ENCODE results near the gene ILRUN.
"Not testable (repeated sequence)": the region's sequence is repeated elsewhere in the genome, so short reads cannot be mapped to it uniquely, and the experiment has no call there.

ILRUN gene

DNA sequence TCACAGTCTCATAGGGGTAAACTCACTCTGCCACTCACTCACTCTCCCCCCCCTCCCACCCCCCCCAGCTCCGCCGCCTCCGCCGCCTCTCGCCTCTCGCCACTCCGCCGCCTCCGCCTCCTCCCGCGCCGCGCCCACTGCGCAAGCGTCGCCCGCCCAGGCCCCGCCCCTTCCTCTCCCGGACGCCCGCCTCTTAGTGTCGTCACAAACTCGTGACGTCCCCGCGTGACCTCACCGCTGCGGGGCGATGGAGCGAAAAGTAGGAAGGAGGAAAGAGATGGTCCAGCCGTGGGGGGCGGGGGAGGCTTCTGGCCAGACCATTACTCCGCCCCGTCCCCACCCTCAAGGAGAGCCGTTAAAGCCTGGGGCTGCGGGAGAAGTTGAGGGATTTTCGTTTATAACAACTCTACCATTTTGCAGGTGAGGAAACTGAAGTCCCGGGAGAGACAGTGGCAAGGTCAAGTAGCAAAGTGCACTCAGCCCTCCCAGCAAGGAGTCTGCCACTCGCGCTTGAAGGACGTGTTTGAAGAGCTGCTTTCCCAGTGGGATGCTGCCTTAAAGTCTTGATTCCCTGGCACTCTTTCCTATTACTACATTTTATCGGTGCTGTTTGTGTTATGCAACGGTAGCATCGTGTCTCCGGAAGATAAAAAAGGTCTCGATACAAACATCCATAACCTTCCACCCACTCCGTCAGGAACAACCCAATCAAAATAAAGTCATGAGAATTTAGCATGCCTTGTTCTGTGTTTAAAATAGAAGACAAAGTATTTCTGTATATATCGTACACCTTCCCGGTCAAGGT, at the start of gene ILRUN:
Gene ILRUN, minus strand, starts transcription at position 29 of the 805 bp plus-strand sequence. CDS start 164 bp downstream, outside the sequence.
- DNase-seq: peak; percentile 70

DNA sequence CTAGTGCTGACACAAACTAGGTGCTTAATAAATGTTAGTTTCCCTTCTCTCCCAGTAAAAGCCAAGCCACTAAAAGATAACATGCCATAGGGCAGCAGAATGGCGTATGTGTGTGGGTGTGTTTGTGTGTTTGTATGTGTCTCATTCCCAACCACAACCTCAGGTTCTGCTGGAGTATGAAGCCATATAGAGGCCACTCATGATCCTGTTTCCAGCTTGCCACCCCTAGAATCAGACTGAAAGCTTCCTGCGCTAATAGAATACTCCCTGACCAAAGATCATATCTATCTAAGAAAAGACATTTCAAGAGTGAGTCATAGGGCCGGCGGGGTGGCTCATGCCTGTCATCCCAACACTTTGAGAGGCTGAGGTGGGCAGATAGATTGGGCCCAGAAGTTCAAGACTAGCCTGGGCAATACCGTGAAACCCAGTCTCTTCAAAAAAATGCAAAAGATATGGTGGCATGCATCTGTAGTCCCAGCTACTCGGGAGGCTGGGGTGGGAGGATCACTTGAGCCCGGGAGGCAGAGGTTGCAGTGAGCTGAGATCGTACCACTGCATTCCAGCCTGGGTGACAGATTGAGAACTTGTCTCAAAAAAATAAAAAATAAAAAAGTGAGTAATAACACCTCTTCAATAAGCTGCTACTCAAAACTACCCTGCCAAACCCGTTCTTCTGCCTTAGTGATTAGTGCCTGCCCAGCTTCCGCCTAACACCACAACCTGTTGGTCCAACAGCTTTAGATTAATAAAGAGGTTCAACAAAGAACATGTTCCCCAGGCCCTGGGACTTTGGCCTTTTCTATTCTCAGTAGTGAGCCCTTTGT, 48.9 kb upstream of the ILRUN start:
- DNase-seq: peak; percentile 2

DNA sequence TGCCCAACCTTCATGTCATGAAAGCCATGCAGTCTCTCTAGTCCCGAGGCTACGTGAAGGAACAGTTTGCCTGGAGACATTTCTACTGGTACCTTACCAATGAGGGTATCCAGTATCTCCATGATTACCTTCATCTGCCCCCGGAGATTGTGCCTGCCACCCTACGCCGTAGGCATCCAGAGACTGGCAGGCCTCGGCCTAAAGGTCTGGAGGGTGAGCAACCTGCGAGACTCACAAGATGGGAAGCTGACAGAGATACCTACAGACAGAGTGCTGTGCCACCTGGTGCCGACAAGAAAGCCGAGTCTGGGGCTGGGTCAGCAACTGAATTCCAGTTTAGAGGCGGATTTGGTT, 47.7 kb upstream of the ILRUN start:
- DNase-seq: not testable (repeated sequence)

DNA sequence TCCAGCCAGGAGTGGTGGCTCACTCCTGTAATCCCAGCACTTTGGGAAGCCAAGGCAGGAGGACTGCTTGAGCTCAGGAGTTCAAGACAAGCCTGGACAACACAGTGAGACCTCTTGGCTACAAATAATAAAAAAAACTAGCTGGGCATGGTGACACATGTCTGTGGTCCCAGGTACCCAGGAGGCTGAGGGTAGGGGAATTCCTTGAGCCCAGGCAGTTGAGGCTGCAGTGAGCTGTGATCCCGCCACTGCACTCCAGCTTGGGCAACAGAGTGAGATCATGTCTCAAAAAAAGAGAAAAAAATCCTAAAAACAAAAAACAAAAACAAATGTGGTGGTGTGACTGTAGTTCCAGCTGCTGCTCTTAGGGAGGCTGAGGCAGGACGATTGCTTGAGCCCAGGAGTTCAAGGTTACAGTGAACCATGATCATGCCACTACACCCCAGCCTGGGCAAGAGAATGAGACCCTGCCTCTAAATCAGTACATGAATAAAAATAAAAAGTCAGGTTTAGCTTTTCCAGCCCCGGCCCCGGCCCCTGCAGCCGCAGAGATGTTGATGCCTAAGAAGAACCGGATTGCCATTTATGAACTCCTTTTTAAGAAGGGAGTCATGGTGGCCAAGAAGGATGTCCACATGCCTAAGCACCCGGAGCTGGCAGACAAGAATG, 47.2 kb upstream of the ILRUN start:
- no peak for DNase-seq

DNA sequence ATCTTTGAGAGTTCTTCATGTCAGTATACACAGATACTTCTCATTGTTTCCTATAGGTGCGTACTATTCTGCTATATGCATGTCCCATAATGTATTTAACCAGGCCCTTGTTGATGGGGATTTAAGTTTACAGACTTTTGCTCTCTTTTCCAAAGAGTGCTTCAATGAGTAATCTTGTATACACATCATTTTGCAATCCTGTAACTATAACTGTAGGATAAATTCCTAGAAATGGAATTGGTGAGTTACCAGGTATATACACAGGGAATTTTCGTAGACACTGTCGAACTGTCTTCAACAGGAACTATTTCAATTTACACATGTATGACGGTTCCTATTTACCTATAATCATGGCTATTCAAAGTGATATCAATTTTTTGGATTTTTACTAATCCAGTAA, 45.5 kb upstream of the ILRUN start:
- DNase-seq: no peak

DNA sequence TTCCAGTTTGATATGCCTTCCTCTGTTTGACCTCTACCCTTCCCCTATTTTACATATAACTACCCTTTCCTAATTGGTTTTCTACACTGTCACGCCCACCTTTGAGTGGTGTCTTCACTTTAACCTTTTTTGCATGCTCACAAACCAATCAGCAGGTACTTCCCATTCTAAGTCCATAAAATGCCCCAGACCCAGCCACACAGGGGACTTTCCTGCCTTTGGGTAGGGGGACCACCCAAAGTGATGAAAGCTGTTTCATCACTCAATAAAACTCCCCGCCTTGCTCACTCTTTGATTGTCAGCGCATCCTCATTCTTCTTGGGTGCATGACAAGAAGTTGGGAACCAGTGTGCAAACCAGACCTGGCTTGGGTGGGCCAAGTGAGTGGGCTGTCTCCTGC, 40.3 kb upstream of the ILRUN start:
- DNase-seq: no peak

DNA sequence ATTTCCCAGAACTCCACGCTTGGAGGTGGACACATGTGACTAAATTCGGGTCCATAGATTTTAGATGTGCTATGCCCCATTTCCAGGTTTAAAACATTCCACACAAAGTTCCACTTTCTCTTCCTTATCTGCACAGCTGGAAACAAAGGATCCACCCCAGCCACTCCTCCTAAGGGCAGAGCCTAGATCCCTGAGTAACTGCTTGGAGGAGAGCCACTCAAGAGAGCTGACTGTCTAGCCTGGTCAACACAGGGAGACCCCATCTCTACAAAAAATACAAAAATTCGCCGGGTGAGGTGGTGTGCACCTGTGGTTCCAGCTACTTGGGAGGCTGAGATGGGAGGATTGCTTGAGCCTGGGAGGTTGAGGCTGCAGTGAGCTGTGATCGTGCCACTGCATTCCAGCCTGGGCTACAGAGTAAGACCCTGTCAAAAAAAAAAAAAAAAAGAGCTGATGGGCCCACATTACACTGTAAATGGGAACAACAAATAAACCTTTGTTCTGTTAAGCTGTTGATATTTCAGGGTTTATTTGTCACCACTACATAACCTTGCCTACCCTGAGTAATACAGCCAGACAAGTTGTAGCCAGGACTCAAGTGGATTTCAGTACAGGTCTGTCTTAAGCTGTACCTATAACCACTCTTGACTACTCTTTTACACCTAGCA, 35.0 kb upstream of the ILRUN start:
- DNase-seq: no peak

DNA sequence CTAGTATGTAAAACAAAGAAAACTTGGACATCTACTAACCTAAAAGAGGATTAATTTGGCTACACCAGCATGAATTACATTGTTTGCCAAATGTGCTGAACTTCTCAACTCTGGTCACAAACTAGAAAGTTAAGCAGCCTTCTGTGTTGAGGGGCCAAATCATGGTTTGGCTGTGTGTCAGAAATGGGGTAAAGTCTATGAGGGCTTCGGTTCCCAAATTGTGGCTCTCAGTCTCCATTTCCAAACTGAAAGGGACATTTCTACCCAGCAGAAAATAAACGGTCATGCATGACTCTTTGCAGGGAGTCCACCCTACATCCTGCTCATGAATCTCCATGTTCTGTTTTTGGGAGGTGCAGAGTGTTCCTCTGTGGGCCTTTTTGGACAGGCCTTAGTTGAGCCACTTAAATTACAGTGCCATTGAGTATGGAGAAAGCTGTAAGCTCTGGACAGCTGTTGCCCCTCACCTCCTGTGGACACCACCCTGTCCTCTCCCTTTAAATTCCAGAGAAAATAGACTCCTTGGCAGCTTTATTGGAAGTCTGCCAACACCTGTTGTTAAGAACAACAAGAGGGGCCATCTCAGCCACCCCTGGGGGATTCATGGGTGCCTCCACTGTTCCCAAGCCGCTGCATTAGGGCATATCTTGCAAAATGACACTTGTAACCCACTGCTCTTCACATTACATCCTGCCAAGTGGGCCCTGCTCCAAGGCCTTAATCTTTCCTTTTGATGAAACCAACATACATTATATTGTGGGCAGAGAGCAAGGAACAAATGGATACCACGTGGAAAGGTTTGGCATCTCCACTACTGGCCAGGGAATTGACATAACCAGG, 33.3 kb upstream of the ILRUN start:
- peak; percentile 63 for DNase-seq

DNA sequence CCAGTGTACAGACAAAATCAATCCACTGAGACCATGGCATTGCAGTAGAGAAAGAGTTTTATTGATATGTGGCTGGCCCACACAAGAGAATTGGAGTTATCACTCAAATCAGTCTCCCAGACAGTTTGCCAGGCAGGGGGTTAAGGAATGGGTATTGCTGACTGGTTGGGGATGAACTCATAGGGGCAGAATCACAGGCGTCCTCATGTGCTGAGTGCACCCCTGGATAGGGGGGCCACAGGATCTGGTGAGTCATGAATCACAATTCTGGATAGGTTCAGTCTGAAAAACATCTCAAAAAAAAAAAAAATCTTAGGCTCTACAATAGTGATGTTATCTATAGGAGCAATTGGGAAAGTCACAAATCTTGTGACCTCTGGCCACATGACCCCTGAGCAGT, 29.5 kb upstream of the ILRUN start:
- DNase-seq: no peak

DNA sequence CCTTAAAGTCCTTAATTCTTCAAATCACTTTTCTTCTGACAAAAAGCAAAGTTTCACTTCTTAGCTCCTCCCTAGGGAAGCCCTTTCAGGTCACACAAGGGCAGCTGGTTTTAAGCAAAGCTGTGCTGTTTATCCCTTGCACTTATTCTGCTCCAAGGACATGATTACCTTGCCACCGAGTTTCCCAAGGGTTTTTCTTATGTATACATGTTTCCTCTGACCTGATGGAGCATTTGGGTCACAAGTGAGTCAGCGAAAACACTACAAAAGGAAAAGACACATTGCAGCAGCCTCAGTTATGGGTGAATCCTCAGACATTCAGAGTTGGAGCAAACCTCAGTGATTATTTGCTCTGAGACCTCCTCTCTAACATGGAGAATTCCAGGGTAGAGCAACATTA, 26.6 kb upstream of the ILRUN start:
- DNase-seq: no peak

DNA sequence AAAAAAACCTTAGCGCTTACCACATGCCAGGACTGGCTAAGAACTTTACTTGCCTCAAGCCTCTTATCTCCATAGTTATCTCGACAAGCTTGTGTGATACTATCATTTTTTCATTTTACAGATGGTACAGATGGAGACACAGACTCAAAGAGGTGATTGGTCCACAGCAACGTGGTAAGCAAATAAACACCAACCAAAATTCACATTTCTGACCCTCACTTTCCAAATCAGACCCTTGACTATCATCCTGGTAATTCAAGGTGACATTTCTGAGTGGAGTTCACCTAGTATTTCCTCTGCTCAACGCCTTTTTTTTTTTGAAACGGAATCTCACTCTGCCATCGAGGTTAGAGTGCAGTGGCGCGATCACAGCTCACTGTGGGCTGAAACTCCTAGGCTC, 25.9 kb upstream of the ILRUN start:
- no peak for DNase-seq

DNA sequence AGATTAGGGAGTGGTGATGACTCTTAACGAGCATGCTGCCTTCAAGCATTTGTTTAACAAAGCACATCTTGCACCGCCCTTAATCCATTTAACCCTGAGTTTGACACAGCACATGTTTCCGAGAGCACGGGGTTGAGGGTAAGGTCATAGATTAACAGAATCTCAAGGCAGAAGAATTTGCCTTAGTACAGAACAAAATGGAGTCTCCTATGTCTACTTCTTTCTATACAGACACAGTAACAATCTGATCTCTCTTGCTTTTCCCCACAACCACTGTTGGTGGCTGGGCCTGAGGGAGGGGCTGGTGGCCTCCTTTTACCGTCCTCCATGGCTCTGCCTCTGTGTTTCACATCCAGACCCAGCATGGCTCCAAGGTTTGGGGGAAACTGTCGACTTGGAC, 23.6 kb upstream of the ILRUN start:
- not testable (repeated sequence) for DNase-seq

DNA sequence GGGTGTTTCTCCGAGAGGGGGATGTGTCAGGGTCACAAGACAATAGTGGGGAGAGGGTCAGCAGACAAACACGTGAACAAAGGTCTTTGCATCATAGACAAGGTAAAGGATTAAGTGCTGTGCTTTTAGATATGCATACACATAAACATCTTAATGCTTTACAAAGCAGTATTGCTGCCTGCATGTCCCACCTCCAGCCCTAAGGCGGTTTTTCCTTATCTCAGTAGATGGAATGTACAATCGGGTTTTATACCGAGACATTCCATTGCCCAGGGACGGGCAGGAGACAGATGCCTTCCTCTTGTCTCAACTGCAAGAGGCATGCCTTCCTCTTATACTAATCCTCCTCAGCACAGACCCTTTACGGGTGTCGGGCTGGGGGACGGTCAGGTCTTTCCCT, 23.1 kb upstream of the ILRUN start:
- DNase-seq: not testable (repeated sequence)

DNA sequence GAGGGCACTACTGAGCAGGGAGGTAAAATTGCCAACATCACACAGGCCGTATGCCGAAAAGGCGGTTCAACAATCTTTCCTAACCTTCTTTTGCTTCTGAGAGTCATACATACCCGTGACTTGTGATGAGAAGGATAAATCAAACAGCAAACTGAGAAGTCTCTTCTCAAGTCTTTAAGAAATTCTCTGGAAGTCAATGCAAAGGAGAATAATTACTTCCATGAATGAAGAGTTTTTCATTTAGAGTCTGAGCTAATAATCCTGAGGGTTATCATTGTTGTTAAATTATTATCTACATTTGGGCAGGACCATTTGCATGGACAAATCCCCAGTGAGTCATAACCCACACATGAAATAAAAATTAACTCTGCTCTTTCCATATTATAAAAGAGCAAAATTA, 22.4 kb upstream of the ILRUN start:
- DNase-seq: no peak

DNA sequence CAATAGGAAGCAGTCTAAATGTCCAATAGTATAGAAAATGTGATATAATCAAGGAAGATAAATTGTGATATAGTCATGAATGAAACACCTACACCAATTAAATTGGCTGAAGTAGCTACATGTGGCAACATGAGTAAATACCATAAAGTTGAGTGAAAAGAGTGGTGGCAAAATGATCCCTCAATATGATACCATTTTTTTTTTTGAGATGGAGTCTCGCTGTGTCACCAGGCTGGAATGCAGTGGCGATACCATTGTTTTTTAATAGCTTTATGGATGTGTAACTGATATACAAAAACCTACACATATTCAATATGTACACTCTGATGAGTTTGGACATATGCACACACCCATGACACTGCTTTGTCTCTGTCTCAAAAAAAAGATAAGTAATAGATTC, 20.9 kb upstream of the ILRUN start:
- no peak for DNase-seq

DNA sequence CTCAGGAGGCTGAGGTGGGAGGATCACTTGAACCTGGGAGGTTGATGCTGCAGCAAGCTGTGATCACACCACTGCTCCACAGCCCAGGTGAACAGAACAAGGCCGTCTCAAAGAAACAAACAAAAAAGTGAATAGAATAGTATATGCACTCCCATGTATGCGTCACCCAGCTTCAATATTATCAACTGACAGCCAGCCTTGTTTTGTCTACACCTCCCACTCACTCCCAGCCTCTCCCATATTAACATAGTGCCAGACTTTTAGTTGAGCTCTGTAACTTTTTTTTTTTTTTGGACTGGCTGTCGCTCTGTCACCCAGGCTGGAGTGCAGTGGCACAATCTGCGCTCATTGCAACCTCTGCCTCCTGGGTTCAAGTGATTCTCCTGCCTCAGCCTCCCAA, 18.1 kb upstream of the ILRUN start:
- DNase-seq: no peak

DNA sequence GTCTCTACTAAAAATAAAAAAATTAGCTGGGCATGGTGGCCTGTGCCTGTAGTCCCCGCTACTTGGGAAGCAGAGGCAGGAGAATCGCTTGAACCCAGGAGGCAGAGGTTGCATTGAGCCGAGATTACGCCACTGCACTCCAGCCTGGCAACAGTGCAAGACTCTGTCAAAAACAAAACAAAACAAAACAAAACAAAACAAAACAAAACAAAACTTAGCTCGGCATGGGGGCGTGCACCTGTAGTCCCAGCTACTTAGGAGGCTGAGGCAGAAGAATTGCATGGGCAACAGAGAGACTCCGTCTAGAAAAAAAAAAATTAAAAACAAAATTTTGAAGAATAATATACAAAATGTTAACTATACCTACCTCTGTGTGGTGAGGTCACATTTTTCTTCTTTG, 16.3 kb upstream of the ILRUN start:
- not testable (repeated sequence) for DNase-seq

DNA sequence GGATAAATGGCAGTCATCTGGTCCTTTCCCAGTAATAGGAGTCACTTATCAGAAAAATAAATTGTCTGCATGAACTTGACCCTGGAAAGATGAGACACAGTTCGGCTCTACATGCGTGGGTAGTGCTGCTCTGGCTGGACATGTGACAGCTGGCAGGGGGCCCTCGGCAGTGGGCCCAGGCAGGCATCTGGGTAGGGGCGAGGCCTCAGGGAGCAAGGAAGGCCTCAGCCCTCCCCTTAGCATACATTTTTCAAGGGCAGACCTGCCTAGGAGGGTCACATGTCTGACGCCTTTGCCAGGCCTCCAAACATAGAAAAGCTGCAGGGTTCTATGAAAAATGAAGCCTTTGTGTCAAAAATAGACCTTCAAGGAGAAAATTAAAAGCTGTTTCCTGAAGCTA, 12.8 kb upstream of the ILRUN start:
- peak; percentile 56 for DNase-seq

DNA sequence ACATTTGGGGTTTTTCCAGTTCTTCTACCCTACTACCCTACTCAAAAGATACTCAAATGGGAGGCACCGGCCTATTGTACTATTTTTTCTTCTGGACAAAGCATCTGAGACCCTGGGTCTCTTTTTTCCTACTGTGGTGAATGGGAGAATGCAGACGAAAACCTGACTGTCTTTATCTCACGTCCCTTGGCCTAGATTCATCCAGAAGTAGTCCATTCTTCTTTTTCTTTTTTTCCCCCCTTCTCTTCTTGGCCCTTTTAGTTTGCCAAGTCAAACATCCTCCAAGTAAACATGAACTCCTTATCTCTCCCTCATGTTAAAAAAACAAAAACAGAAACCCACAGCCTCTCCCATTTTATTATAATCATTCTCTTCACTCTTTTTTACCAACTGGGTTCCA, 8.7 kb upstream of the ILRUN start:
- DNase-seq: no peak

DNA sequence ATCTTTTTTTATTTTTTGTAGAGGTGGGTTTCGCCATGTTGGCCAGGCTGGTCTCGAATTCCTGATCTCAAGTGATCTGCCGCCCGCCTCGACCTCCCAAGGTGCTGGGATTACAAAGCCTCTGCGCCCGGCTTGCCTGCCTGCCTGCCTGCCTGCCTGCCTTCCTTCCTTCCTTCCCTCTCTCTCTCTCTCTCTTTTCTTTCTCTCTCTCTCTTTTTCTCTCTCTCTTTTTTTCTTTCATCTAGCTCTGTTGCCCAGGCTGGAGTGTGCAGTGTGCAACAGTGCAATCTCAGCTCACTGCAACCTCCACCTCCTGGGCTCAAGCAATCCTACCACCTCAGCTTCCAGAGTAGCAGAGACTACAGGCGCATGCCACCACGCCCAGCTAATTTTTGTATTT, 4.6 kb upstream of the ILRUN start:
- no peak for DNase-seq

DNA sequence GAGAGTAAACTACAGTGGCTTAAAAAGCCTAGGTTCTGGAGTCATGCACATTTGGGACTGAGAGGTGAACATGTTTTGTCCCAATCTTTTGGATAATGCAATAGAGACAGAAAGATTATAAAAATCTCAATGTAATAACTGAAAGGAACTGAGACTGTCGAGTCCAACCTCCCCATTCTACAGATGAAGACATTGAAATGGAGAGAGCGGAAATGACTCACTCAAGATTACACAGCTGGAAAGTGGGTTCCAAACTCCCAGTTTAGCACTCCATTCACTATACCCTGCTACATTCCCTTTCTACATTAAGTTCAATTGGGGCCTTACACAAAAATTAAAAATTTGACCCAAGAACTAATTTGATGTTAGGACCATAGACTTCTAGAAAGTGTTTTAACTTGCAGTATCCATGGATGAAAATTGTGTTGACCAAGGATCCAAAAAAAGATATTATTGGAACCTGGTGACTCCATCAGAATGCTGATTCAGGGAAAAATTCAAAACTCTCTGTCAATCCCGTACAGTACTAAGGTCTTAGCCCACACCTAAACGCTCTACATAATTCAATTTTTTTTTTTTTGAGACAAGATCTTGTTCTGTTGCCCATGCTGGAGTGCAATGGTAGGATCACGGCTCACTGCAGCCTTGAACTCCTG, 1.5 kb upstream of the ILRUN start:
- no peak for DNase-seq

DNA sequence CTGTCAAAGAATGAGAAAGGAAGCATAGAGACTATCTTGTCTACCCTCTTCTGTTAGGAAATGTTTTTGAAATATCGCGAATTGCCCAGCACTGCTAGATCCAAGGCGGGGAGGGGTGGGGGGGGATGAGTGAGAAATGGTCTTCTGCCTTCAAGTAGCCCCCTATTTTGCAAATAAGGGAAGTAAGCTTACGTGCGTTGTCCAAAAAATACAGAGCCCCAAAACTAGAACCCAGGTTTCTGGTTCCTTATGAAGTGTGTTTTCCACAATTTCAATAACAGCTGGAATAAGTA, 923 bp upstream of the ILRUN start:
- DNase-seq: no peak
